Heart right ventricle (tissue), 16 donors: ENCODE measurements around the gene NAALADL2. TPM values are rescaled to one million over a fixed set of nuclear protein-coding genes. Genes with fewer than 3 reads are reported as not detected.

ENCODE experiments used
- ATAC-seq, 8 donors: fragments of 200-7000 bp; cut with Tn5 transposase; one replicate each; pipeline ENCODE4 v1.9.1; 2020; ENCODE audit warnings: mild to moderate bottlenecking in 8 of 8, moderate library complexity in 8 of 8, moderate number of reproducible peaks in 1 of 8
- DNase-seq, 2 donors: peaks; one replicate each; pipeline ENCODE4 v3.0.0-alpha.2; 2020
- H3K27ac ChIP-seq, 10 donors: fragments of 200-600 bp; sonication (generic) in 2 of 10; one replicate each; pipeline versions ENCODE4 v1.5.0 to v1.8.0; 2020 to 2022; ENCODE audit warnings: mild to moderate bottlenecking in 3 of 10
- H3K27me3 ChIP-seq, 7 donors: fragments of 200-600 bp; one replicate each; pipeline ENCODE4 v1.8.0; 2021 to 2022; ENCODE audit warnings: mild to moderate bottlenecking in 2 of 7
- H3K36me3 ChIP-seq, 9 donors: fragments of 200-600 bp; sonication (generic) in 1 of 9; one replicate each; pipeline versions ENCODE4 v1.5.0 to v1.8.0; 2020 to 2022; ENCODE audit warnings: mild to moderate bottlenecking in 2 of 9
- H3K4me1 ChIP-seq, 9 donors: fragments of 200-600 bp; sonication (generic) in 1 of 9; one replicate each; pipeline versions ENCODE4 v1.5.0 to v1.8.0; 2020 to 2022; ENCODE audit warnings: mild to moderate bottlenecking in 4 of 9
- H3K4me3 ChIP-seq, 10 donors: fragments of 200-600 bp; sonication (generic) in 2 of 10; one replicate each; pipeline versions ENCODE4 v1.5.0 to v1.8.0; 2020 to 2022; ENCODE audit warnings: mild to moderate bottlenecking in 7 of 10, moderate library complexity in 2 of 10
- H3K9me3 ChIP-seq, 11 donors: fragments of 200-600 bp in 10 of 11; sonication (generic) in 2 of 11; one replicate each; pipeline versions ENCODE4 v1.5.0 to v1.8.0; 2013 to 2022; ENCODE audit warnings: mild to moderate bottlenecking in 2 of 11, control low read depth in 1 of 11, moderate library complexity in 1 of 11
- CTCF ChIP-seq, 9 donors: fragments of 200-600 bp; sonication (generic) in 2 of 9; IDR thresholded peaks; one replicate each; pipeline versions ENCODE4 v1.5.0 to v1.8.0; 2021 to 2022; ENCODE audit warnings: antibody characterized with exemption in 9 of 9, mild to moderate bottlenecking in 5 of 9, moderate library complexity in 1 of 9
- WGBS, 2 donors: extraction: QIAGEN DNeasy Blood & Tissue Kit; methylation state at CpG; one replicate each; pipeline ENCODE4 v1.1.7; 2013; ENCODE audit warnings: inconsistent platforms in 1 of 2; 5-methylcytosine and 5-hydroxymethylcytosine counted together
- intact Hi-C, 10 donors: fragments of 100-400 bp; cut with DNase I; formaldehyde crosslinking; loops; one replicate each; pipeline versions ENCODE4 v1.11.1 to v1.14.2; 2022
- polyA plus RNA-seq, 2 donors: library from polyadenylated mRNA; stranded (reverse); fragments of 200-250 nt; gene quantifications; one replicate each; pipeline ENCODE4 v1.2.3, GENCODE V29; 2013
- total RNA-seq, 10 donors: library from RNA; stranded (reverse); fragmentation: NEBNext Ultra II Directional in 3 of 10; extraction: Animal tissue kit (Norgen Biotek cat#: 25700) in 3 of 10; gene quantifications; one replicate each; pipeline versions ENCODE4 v1.2.1 to v1.2.4, GENCODE V29; 2021 to 2023
- donor health status: Arrhythmogenic right ventricular cardiomyopathy.
- donor health status: ischemic (EF 13 %, LVEDD 7.1; RV severe dilation, severe dysfunction).
- donor health status: healthy with polysubstance abuse.
- donor health status: DM: no; HTN: yes; CAD: no.
- donor health status: DM: no; HTN: no; CAD: no.
- donor health status: ischemic (EF 25% LVEDD 6.9; RV normal size, moderate dysfunction).
- donor health status: ischemic (EF 25% LVEDD 5.7; RV mildly dilated, moderate dysfunction).
- donor health status: healthy.
- donor health status: DM: yes; HTN: yes; CAD: no.
- donor health status: Ischemic cardiomyopathy.
- donor health status: ischemic (EF 35%, LVEDD 5.7; RV mildly dilated, moderate dysfunction).
- donor health status: nonischemic (EF 11% LVEDD 7.7; RV severe dilation, severe dysfunction).
- donor health status: DM: yes; HTN: yes; CAD: no.
- donor health status: PGD.
- donor health status: ischemic (EF 29% LVEDD 5.4; RV normal size, mild dysfunction).
- donor health status: nonischemic (EF 23%, LVEDD 6.1; RV moderate dilation, normal function).

Gene NAALADL2
- total and polyA plus RNA-seq, 12 donors: 0.36 to 11.9 (median 5.2) TPM

GRCh38 chr3:175702956-175703355 lies 843.8 kb downstream of the NAALADL2 start:
- Histone ChIP-seq H3K4me1 (no peaks in the 10 kb centered on the region), H3K36me3 (no peaks in the 10 kb centered on the region), H3K9me3 (no peaks in the 10 kb centered on the region), H3K4me3 (no peak overlapping the region), H3K27ac (no peak overlapping the region), H3K27me3 (no peaks in the 10 kb centered on the region)
- no peak for TF ChIP-seq CTCF (IDR thresholded peaks at IDR 0.05)
- intact Hi-C loops: no loop called here
- ATAC-seq: no peak
- DNase-seq: no peak

- intact Hi-C loops: no loop called here
- no peak for TF ChIP-seq CTCF (IDR thresholded peaks at IDR 0.05)
- no peak for ATAC-seq
- no peak overlapping the region for H3K27ac ChIP-seq
- no peaks in the 10 kb centered on the region for H3K9me3 ChIP-seq
- WGBS, 2 donors: 89 to 94% methylated on average over 6 of the region's 6 CpGs
- H3K4me3 ChIP-seq: no peak overlapping the region
- H3K4me1 ChIP-seq: no peaks in the 10 kb centered on the region
- H3K27me3 ChIP-seq: no peaks in the 10 kb centered on the region
- no peaks in the 10 kb centered on the region for H3K36me3 ChIP-seq
- DNase-seq: no peak
These were observed 845.4 kb downstream of the NAALADL2 start for GRCh38 chr3:175704366-175705055.

DNA sequence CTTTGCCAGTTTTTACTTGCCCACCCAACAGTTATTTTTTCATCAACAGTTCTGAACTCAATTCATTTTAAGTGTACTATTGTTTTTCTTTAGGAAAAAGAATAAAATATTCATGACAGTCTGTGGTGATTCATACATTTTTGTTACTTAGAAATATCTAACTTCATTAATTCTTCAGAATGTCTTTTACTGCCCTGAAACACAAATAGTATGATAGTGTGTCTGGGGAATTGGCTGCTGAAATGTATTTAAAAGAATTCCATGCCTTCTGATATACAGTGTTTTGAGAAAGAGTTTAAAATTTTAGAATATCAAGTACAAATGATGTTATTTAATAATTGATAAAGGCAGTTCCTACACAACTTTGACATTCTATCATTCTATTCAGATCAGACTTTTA lies 854.1 kb downstream of the NAALADL2 start:
- Histone ChIP-seq H3K36me3 (no peaks in the 10 kb centered on the region), H3K4me3 (no peak overlapping the region), H3K27me3 (no peaks in the 10 kb centered on the region), H3K4me1 (no peaks in the 10 kb centered on the region), H3K27ac (no peak overlapping the region), H3K9me3 (peaks cover 0 to 5% (median 0%) of the 10 kb centered on the region in 11 donors)
- intact Hi-C loops: no loop called here
- ATAC-seq (no peak), DNase-seq (no peak)
- TF ChIP-seq CTCF (IDR thresholded peaks at IDR 0.05): no peak

DNA sequence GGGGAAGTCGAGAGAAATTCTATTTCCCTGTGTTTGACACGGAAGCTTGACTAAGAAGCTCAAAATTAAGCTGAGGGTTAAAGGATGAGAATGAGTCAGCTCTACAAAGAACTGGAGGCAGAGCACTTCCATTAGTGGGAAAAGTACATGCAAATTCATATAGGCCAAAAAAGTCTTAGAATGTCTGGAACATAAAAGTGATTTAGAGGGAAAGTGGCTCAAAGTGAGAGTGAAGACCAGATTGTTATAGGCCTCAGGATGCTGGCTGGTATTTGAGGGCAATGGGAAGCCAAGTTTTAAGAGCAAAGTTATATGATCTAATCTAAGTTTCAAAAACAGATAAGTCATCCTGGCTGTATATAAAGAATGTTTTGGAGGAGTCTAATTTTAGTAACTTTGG lies 857.3 kb downstream of the NAALADL2 start:
- intact Hi-C loops: no loop called here
- no peak for DNase-seq
- WGBS, 2 donors: 85 to 92% methylated on average over 2 of the region's 2 CpGs

More for the DNA sequence above, 857.3 kb downstream of the NAALADL2 start:
- H3K9me3 ChIP-seq: peaks cover 0 to 5% (median 0%) of the 10 kb centered on the region in 11 donors
- no peak overlapping the region for H3K27ac ChIP-seq
- H3K27me3 ChIP-seq: no peaks in the 10 kb centered on the region
- H3K4me3 ChIP-seq: no peak overlapping the region
- no peaks in the 10 kb centered on the region for H3K4me1 ChIP-seq
- TF ChIP-seq CTCF (IDR thresholded peaks at IDR 0.05): no peak
- no peak for ATAC-seq
- no peaks in the 10 kb centered on the region for H3K36me3 ChIP-seq
